D721Med (cell line): ENCODE results near the gene JDP2.
A peak's percentile ranks its signal among the peaks of the same experiment; 100 is the strongest.

Source experiments
- DNase-seq: peaks from one replicate; pipeline ENCODE4 v3.0.0; 2011; ENCODE audit warnings: low spot score; ENCODE audit not compliant: insufficient read length
- FAIRE-seq: peaks from 2 replicates; lab custom pipeline; 2011; peaks lifted over from hg19 to GRCh38; lab: Jason Lieb, UNC
- CTCF ChIP-seq: IDR thresholded peaks from 2 replicates; pipeline ENCODE4 v1.5.1; 2012; ENCODE audit warnings: mild to moderate bottlenecking, control low read depth; ENCODE audit not compliant: insufficient read depth; ENCODE audit errors: missing control alignments

Gene JDP2

DNA sequence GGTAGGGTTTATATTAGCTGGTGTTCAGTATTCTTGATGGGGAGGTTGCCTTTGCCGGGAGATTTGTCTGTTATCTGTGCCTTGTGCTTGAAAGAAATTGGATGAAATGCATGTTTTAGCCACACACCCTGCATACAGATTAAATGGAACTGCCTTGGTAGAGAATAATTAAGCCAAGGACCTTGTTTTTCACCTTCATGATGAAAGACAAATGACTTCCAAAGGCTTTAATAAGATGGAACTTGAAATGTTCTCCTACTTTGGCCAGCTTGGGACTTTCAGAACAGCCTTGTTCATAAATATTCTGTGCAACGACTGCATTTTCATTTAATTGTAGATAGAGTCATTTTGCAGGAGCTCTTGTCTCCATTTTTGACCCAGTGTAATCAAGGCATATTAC lies 21.2 kb downstream of the JDP2 start:
- DNase-seq (no peak), FAIRE-seq (no peak)
- TF ChIP-seq CTCF = no peak

DNA sequence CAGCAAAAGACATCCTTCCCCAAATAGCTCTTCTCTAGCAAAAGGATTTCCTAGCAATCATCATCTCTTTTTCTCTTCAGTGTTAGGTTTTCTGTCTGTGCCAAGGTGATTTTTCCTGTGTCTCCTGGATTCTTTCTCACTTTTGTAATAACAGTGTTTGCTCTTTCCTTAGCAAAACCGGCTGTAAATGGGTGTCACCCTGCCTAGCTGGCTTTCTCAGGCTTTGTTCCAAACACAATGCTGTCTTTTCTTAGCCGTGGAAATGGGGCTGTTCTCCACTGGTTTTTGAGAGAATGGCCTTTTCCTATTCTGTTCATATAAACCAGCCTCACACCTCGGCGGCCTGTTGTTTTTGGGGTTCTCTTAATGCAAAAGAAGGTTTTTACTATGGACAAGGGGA lies 21.9 kb downstream of the JDP2 start:
- no peak for DNase-seq
- FAIRE-seq = no peak
- no peak for TF ChIP-seq CTCF

GRCh38 chr14:75450381-75451276 lies 22.8 kb downstream of the JDP2 start:
- FAIRE-seq = no peak
- no peak for TF ChIP-seq CTCF
- DNase-seq = no peak

- no peak for DNase-seq
Observed at GRCh38 chr14:75452324-75452723, 24.5 kb downstream of the JDP2 start.

DNA sequence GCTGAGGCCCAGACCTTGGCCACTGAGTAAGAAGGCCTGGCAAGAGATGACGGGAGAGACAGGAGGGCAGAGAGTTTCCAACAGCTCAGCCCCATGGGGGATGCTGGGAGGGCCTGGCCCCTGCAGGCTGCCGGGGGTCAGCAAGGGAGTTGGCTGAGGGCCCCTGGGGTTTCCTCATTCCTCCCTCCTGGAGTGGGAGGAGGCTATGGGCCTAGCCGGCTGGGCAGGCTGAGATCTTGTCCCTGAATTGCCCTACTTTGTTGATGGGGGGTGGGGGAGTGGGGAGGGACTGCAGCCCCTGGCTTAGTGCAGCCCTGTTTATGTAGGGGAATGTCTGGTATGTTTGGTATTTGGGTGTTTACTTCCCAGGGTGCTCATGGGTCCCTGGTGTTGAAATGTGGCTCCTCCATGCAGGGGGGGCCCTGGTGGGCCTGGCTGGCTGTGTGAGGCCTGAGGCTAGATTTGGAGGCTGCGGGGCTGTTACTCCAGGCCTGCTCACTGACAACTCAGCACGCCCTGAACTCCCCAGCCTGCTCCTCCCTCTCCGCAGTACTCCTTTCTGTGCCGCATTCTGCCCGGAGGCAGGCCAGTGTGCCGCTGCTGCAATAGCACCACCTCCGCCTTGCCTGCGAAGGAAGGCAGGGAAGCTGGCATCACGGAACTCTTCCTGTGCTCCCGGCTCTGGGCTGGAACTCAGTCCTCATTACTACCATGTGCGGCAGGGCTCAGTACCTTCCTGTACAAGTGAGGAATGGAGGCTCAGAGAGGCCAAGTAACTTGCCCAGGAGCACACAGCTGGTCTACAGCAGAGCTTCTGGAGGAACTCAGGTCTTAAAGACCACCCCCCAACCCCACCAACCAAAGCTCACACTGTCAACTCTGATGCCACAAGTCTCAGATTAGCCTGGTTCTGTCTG lies 25.3 kb downstream of the JDP2 start:
- FAIRE-seq = no peak
- no peak for DNase-seq
- TF ChIP-seq CTCF = no peak

More at GRCh38 chr14:75452324-75452723, 24.5 kb downstream of the JDP2 start:
- no peak for TF ChIP-seq CTCF
- FAIRE-seq = no peak

GRCh38 chr14:75453817-75454434 lies 26.1 kb downstream of the JDP2 start:
- FAIRE-seq (no peak), DNase-seq (no peak)
- peak; percentile 4 for TF ChIP-seq CTCF
